Measurements from ENCODE around the gene AOAH. TPM values are rescaled to one million over a fixed set of nuclear protein-coding genes. Genes with fewer than 3 reads are reported as not detected.
"Not testable (repeated sequence)": the region's sequence is repeated elsewhere in the genome, so short reads cannot be mapped to it uniquely, and the experiment has no call there.

Gene AOAH
- total RNA-seq, 1 donor from 2014 or later: 1.6 TPM

GRCh38 chr7:36661135-36661840, 63.0 kb downstream of the AOAH start:
- intact Hi-C loops (cut with DNase I): no loop called here
- DNase-seq (ENCODE audit: low spot score): no peak

- intact Hi-C loops (cut with DNase I): no loop called here
- DNase-seq (ENCODE audit: low spot score): no peak
These were observed 64.5 kb downstream of the AOAH start for GRCh38 chr7:36659638-36660341.

GRCh38 chr7:36659172-36659516, 65.2 kb downstream of the AOAH start:
- DNase-seq (ENCODE audit: low spot score): no peak
- intact Hi-C loops (cut with DNase I): no loop called here

GRCh38 chr7:36658335-36659171, 65.7 kb downstream of the AOAH start:
- intact Hi-C loops (cut with DNase I): no loop called here
- DNase-seq (ENCODE audit: low spot score): no peak

- no peak for DNase-seq (ENCODE audit: low spot score)
- intact Hi-C loops (cut with DNase I): no loop called here
These were observed 67.1 kb downstream of the AOAH start for GRCh38 chr7:36657036-36657660.

GRCh38 chr7:36654436-36654835, 69.9 kb downstream of the AOAH start:
- no peak for DNase-seq (ENCODE audit: low spot score)
- intact Hi-C loops (cut with DNase I): no loop called here

- intact Hi-C loops (cut with DNase I): no loop called here
- no peak for DNase-seq (ENCODE audit: low spot score)
These were observed 70.5 kb downstream of the AOAH start for GRCh38 chr7:36653663-36654355.

- DNase-seq (ENCODE audit: low spot score): no peak
- intact Hi-C loops (cut with DNase I): no loop called here
These were observed 71.2 kb downstream of the AOAH start for GRCh38 chr7:36653008-36653662.

GRCh38 chr7:36652431-36652830, 71.9 kb downstream of the AOAH start:
- no peak for DNase-seq (ENCODE audit: low spot score)
- intact Hi-C loops (cut with DNase I): no loop called here

GRCh38 chr7:36651404-36651803, 72.9 kb downstream of the AOAH start:
- intact Hi-C loops (cut with DNase I): no loop called here
- DNase-seq (ENCODE audit: low spot score): no peak

GRCh38 chr7:36650766-36651312, 73.5 kb downstream of the AOAH start:
- intact Hi-C loops (cut with DNase I): no loop called here
- DNase-seq (ENCODE audit: low spot score): no peak

GRCh38 chr7:36650320-36650719, 74.0 kb downstream of the AOAH start:
- intact Hi-C loops (cut with DNase I): no loop called here

GRCh38 chr7:36649319-36649718, 75.0 kb downstream of the AOAH start:
- intact Hi-C loops (cut with DNase I); DNase-seq (ENCODE audit: low spot score): not testable (repeated sequence)

More at GRCh38 chr7:36650320-36650719, 74.0 kb downstream of the AOAH start:
- DNase-seq (ENCODE audit: low spot score): no peak

- DNase-seq (ENCODE audit: low spot score): no peak
- intact Hi-C loops (cut with DNase I): no loop called here
These were observed 75.9 kb downstream of the AOAH start for GRCh38 chr7:36648441-36648840.

- intact Hi-C loops (cut with DNase I): no loop called here
- DNase-seq (ENCODE audit: low spot score): no peak
These were observed 79.5 kb downstream of the AOAH start for GRCh38 chr7:36644625-36645422.

GRCh38 chr7:36642414-36642813, 81.9 kb downstream of the AOAH start:
- no peak for DNase-seq (ENCODE audit: low spot score)

GRCh38 chr7:36642010-36642409, 82.3 kb downstream of the AOAH start:
- intact Hi-C loops (cut with DNase I): no loop called here
- no peak for DNase-seq (ENCODE audit: low spot score)

More at GRCh38 chr7:36642414-36642813, 81.9 kb downstream of the AOAH start:
- intact Hi-C loops (cut with DNase I): no loop called here

- no peak for DNase-seq (ENCODE audit: low spot score)
- intact Hi-C loops (cut with DNase I): no loop called here
These were observed 83.6 kb downstream of the AOAH start for GRCh38 chr7:36640682-36641081.
